Neural cell (in vitro differentiated cells): ENCODE measurements around the gene TMEM43. TPM values are rescaled to one million over a fixed set of nuclear protein-coding genes. Genes with fewer than 3 reads are reported as not detected.

Experiments
- H2AFZ ChIP-seq: fragments of 200-600, 300-800 bp; sonication (generic), shearing (Covaris generic); 2 replicates; pipeline ENCODE4 v1.6.0; 2014; ENCODE audit warnings: low read depth, mild to moderate bottlenecking, antibody characterized with exemption, low read length, moderate library complexity
- H3F3A ChIP-seq: fragments of 200-600 bp; shearing (Covaris generic); 2 replicates; pipeline ENCODE4 v1.6.1; 2016; ENCODE audit warnings: mild to moderate bottlenecking, moderate library complexity, mixed read lengths, antibody characterized with exemption, low read length; ENCODE audit not compliant: insufficient read depth, poor library complexity, severe bottlenecking
- H3K27ac ChIP-seq: fragments of 200-600, 300-800 bp; sonication (generic), shearing (Covaris generic); 2 replicates; pipeline ENCODE4 v1.5.1; 2014; ENCODE audit warnings: mild to moderate bottlenecking, low read length, moderate library complexity
- H3K27me3 ChIP-seq: fragments of 300-800, 200-600 bp; sonication (generic), shearing (Covaris generic); 2 replicates; pipeline ENCODE4 v1.6.0; 2014; ENCODE audit warnings: mild to moderate bottlenecking, low read depth, low read length, moderate library complexity; ENCODE audit not compliant: insufficient read depth
- H3K36me3 ChIP-seq: fragments of 300-800, 200-600 bp; sonication (generic), shearing (Covaris generic); 2 replicates; pipeline ENCODE4 v1.5.1; 2014; ENCODE audit warnings: mild to moderate bottlenecking, antibody characterized with exemption, low read length, moderate library complexity; ENCODE audit not compliant: insufficient read depth
- H3K4me2 ChIP-seq: fragments of 300-800, 200-600 bp; sonication (generic), shearing (Covaris generic); 2 replicates; pipeline ENCODE4 v1.6.0; 2014; ENCODE audit warnings: mild to moderate bottlenecking, low read length
- H3K4me3 ChIP-seq: fragments of 300-800, 200-600 bp; sonication (generic), shearing (Covaris generic); 2 replicates; pipeline ENCODE4 v1.5.1; 2014; ENCODE audit warnings: mild to moderate bottlenecking, low read length, moderate library complexity
- H3K79me2 ChIP-seq: fragments of 200-600 bp; shearing (Covaris generic); replicated peaks from 2 replicates; pipeline ENCODE4 v1.6.0; 2014; ENCODE audit warnings: mild to moderate bottlenecking, low read length, moderate library complexity; ENCODE audit not compliant: insufficient read depth
- H3K9ac ChIP-seq: fragments of 300-800, 200-600 bp; sonication (generic), shearing (Covaris generic); 2 replicates; pipeline ENCODE4 v1.6.1; 2016; ENCODE audit warnings: mild to moderate bottlenecking, low read length, mixed read lengths
- H3K9me2 ChIP-seq: fragments of 200-600 bp; shearing (Covaris generic); 2 replicates; pipeline ENCODE4 v1.6.1; 2016; ENCODE audit warnings: mild to moderate bottlenecking, low read length, mixed read lengths; ENCODE audit not compliant: insufficient read depth
- H3K9me3 ChIP-seq: fragments of 200-600, 300-800 bp; sonication (generic), shearing (Covaris generic); 2 replicates; pipeline ENCODE4 v1.6.1; 2016; ENCODE audit warnings: mild to moderate bottlenecking, mixed run types, low read length, moderate library complexity, mixed read lengths
- H4K20me1 ChIP-seq: fragments of 200-600 bp; shearing (Covaris generic); 2 replicates; pipeline ENCODE4 v1.6.1; 2016; ENCODE audit warnings: mild to moderate bottlenecking, mixed run types; ENCODE audit not compliant: insufficient read depth
- CTCF ChIP-seq: fragments of 450-650 bp; IDR thresholded peaks from 2 replicates; pipeline ENCODE4 v1.5.1; 2014; ENCODE audit warnings: antibody characterized with exemption, mild to moderate bottlenecking, moderate library complexity; ENCODE audit not compliant: poor library complexity, severe bottlenecking
- EP300 ChIP-seq: fragments of 450-650 bp; conservative IDR thresholded peaks from 2 replicates; pipeline ENCODE4 v1.6.1; 2014; ENCODE audit warnings: antibody characterized with exemption, mild to moderate bottlenecking, moderate library complexity; ENCODE audit not compliant: poor library complexity, severe bottlenecking
- EZH2 ChIP-seq: fragments of 200-600, 300-800 bp; shearing (Covaris generic), sonication (generic); IDR thresholded peaks from 2 replicates; pipeline ENCODE4 v1.6.1; 2014; ENCODE audit warnings: antibody characterized with exemption, low read length, borderline replicate concordance, mild to moderate bottlenecking; ENCODE audit not compliant: insufficient read depth, poor library complexity, severe bottlenecking
- MXI1 ChIP-seq: fragments of 450-650 bp; conservative IDR thresholded peaks from 2 replicates; pipeline ENCODE4 v1.6.1; 2014; ENCODE audit warnings: antibody characterized with exemption, mild to moderate bottlenecking; ENCODE audit not compliant: poor library complexity, severe bottlenecking
- POLR2AphosphoS5 ChIP-seq: IDR thresholded peaks from 2 replicates; pipeline ENCODE4 v1.6.1; 2012
- RAD21 ChIP-seq: fragments of 450-650 bp; conservative IDR thresholded peaks from 2 replicates; pipeline ENCODE4 v1.6.1; 2014; ENCODE audit warnings: antibody characterized with exemption, mild to moderate bottlenecking, moderate library complexity
- REST ChIP-seq: IDR thresholded peaks from 2 replicates; pipeline ENCODE4 v1.6.1; 2012; ENCODE audit warnings: borderline replicate concordance
- SMC3 ChIP-seq: fragments of 450-650 bp; conservative IDR thresholded peaks from 2 replicates; pipeline ENCODE4 v1.6.1; 2014; ENCODE audit warnings: antibody characterized with exemption, mild to moderate bottlenecking, moderate library complexity; ENCODE audit not compliant: poor library complexity
- TAF1 ChIP-seq: IDR thresholded peaks from 2 replicates; pipeline ENCODE4 v1.6.1; 2012; ENCODE audit warnings: low read depth
- polyA plus RNA-seq: library from polyadenylated mRNA; depleted of rRNA; stranded (reverse); fragments of >200 nt; gene quantifications from 2 replicates; pipeline ENCODE4 v1.2.3, GENCODE V29; 2014

The TMEM43 gene
- polyA plus RNA-seq, 1 donor from 2014 or later = 61.3 TPM

- H3F3A ChIP-seq = no peaks in the 10 kb centered on the region
- H4K20me1 ChIP-seq = no peaks in the 10 kb centered on the region
- H3K36me3 ChIP-seq = peaks cover 9% of the 10 kb centered on the region
- H2AFZ ChIP-seq = no peak overlapping the region
- H3K27ac ChIP-seq = no peak overlapping the region
- peaks cover 37% of the 10 kb centered on the region for H3K79me2 ChIP-seq
- H3K9me2 ChIP-seq = no peaks in the 10 kb centered on the region
- TF ChIP-seq REST (no peak), EP300 (no peak), TAF1 (no peak), MXI1 (no peak), SMC3 (no peak), RAD21 (no peak), POLR2AphosphoS5 (no peak), CTCF (no peak), EZH2 (no peak)
- H3K27me3 ChIP-seq = no peaks in the 10 kb centered on the region
- H3K9ac ChIP-seq = no peak overlapping the region
- no peaks in the 10 kb centered on the region for H3K9me3 ChIP-seq
- H3K4me2 ChIP-seq = peak overlapping the region; percentile 65
- H3K4me3 ChIP-seq = peak overlapping the region; percentile 96
Measured at GRCh38 chr3:14126887-14127505, 2.1 kb downstream of the TMEM43 start.

- no peaks in the 10 kb centered on the region for H3K9me2 ChIP-seq
- H3K36me3 ChIP-seq = peaks cover 9% of the 10 kb centered on the region
- H3K79me2 ChIP-seq = peaks cover 37% of the 10 kb centered on the region
- H3F3A ChIP-seq = no peaks in the 10 kb centered on the region
- TF ChIP-seq REST (no peak), CTCF (no peak), EP300 (no peak), MXI1 (no peak), TAF1 (no peak), EZH2 (no peak), POLR2AphosphoS5 (no peak), SMC3 (no peak)
- H2AFZ ChIP-seq = no peak overlapping the region
- no peaks in the 10 kb centered on the region for H3K9me3 ChIP-seq
- H3K4me2 ChIP-seq = no peak overlapping the region
- H4K20me1 ChIP-seq = no peaks in the 10 kb centered on the region
- no peak overlapping the region for H3K27ac ChIP-seq
- H3K9ac ChIP-seq = no peak overlapping the region
- H3K4me3 ChIP-seq = peak overlapping the region; percentile 96
- H3K27me3 ChIP-seq = no peaks in the 10 kb centered on the region
Measured at GRCh38 chr3:14127516-14128161, 2.8 kb downstream of the TMEM43 start.
